Hepatocyte (in vitro differentiated cells): ENCODE results near the gene XPO6. TPM values are rescaled to one million over a fixed set of nuclear protein-coding genes. Genes with fewer than 3 reads are reported as not detected.

ENCODE experiments used
- DNase-seq: peaks from one replicate; pipeline ENCODE4 v3.0.0-alpha.2; 2016; ENCODE audit warnings: low spot score
- H2AFZ ChIP-seq: fragments of 200-600 bp; sonication (generic); 2 replicates; pipeline ENCODE4 v1.6.0; 2016; ENCODE audit warnings: antibody characterized with exemption, mild to moderate bottlenecking
- H3K27ac ChIP-seq: fragments of 200-600 bp; sonication (generic); 2 replicates; pipeline ENCODE4 v1.5.1; 2016; ENCODE audit warnings: mild to moderate bottlenecking
- H3K27me3 ChIP-seq: fragments of 200-600 bp; sonication (generic); 2 replicates; pipeline ENCODE4 v1.6.1; 2016
- H3K36me3 ChIP-seq: fragments of 200-600 bp; sonication (generic); replicated peaks from 2 replicates; pipeline ENCODE4 v1.5.1; 2016; ENCODE audit warnings: low read depth; ENCODE audit not compliant: insufficient read depth
- H3K4me1 ChIP-seq: fragments of 200-600 bp; sonication (generic); 2 replicates; pipeline ENCODE4 v1.5.1; 2016; ENCODE audit warnings: mild to moderate bottlenecking, moderate library complexity; ENCODE audit not compliant: insufficient read depth
- H3K4me2 ChIP-seq: fragments of 200-600 bp; sonication (generic); 2 replicates; pipeline ENCODE4 v1.6.0; 2016
- H3K4me3 ChIP-seq: fragments of 200-600 bp; sonication (generic); 2 replicates; pipeline ENCODE4 v1.5.1; 2016; ENCODE audit warnings: mild to moderate bottlenecking
- H3K79me2 ChIP-seq: fragments of 200-600 bp; sonication (generic); 2 replicates; pipeline ENCODE4 v1.6.0; 2017; ENCODE audit warnings: mild to moderate bottlenecking
- H3K9me2 ChIP-seq: fragments of 200-600 bp; sonication (generic); replicated peaks from 2 replicates; pipeline ENCODE4 v1.6.0; 2017; ENCODE audit warnings: mild to moderate bottlenecking; ENCODE audit not compliant: insufficient read depth
- H3K9me3 ChIP-seq: fragments of 200-600 bp; sonication (generic); 2 replicates; pipeline ENCODE4 v1.5.1; 2016; ENCODE audit warnings: low read depth, mild to moderate bottlenecking
- H4K20me1 ChIP-seq: fragments of 200-600 bp; sonication (generic); 2 replicates; pipeline ENCODE4 v1.6.0; 2016; ENCODE audit warnings: mild to moderate bottlenecking; ENCODE audit not compliant: insufficient read depth, poor library complexity, severe bottlenecking
- CTCF ChIP-seq: fragments of 200-600 bp; sonication (generic); IDR thresholded peaks from 2 replicates; pipeline ENCODE4 v1.5.1; 2016; ENCODE audit warnings: antibody characterized with exemption, mild to moderate bottlenecking; ENCODE audit not compliant: poor library complexity
- EZH2 ChIP-seq: fragments of 200-600 bp; sonication (generic); IDR thresholded peaks from 2 replicates; pipeline ENCODE4 v1.6.1; 2016; ENCODE audit warnings: antibody characterized with exemption, mild to moderate bottlenecking, borderline replicate concordance
- EZH2phosphoT487 ChIP-seq: fragments of 200-600 bp; sonication (generic); IDR thresholded peaks from one replicate; pipeline ENCODE4 v1.6.1; 2018; ENCODE audit warnings: antibody characterized with exemption, mild to moderate bottlenecking, low read depth, moderate library complexity; ENCODE audit not compliant: unreplicated experiment, severe bottlenecking
- WGBS: methylation state at CpG from one replicate; pipeline ENCODE4 v1.1.6; 2016; ENCODE audit warnings: low lambda C conversion rate; ENCODE audit errors: missing lambda C conversion rate; 5-methylcytosine and 5-hydroxymethylcytosine counted together
- polyA plus RNA-seq: library from polyadenylated mRNA; unstranded; fragments of >200 nt; fragmentation: Nextera tagmentation; extraction: Ambion mirVana; gene quantifications from 2 replicates; pipeline ENCODE4 v1.2.1, GENCODE V29; 2016
- total RNA-seq: library from RNA; depleted of rRNA; stranded (reverse); fragments of >200 nt; gene quantifications from 2 replicates; pipeline ENCODE4 v1.2.3, GENCODE V29; 2014

XPO6 gene
- total and polyA plus RNA-seq, 2 experiments from 2014 or later: 39.8 to 111 TPM

- no peak for TF ChIP-seq EZH2phosphoT487
- TF ChIP-seq CTCF: no peak
- TF ChIP-seq EZH2: no peak
- 79% methylated on average over 7 of the region's 7 CpGs for WGBS
- Histone ChIP-seq H3K9me2 (no peaks in the 10 kb centered on the region), H3K27ac (no peak overlapping the region), H4K20me1 (no peaks in the 10 kb centered on the region), H3K36me3 (peaks cover 6% of the 10 kb centered on the region), H3K79me2 (peaks cover 3% of the 10 kb centered on the region), H3K4me1 (no peaks in the 10 kb centered on the region), H2AFZ (no peak overlapping the region), H3K27me3 (no peaks in the 10 kb centered on the region), H3K4me3 (no peak overlapping the region), H3K4me2 (no peak overlapping the region), H3K9me3 (no peaks in the 10 kb centered on the region)
- DNase-seq: no peak
Measured at GRCh38 chr16:28151180-28151579, 60.6 kb downstream of the XPO6 start.

GRCh38 chr16:28149011-28149888, 62.5 kb downstream of the XPO6 start:
- no peaks in the 10 kb centered on the region for H3K27me3 ChIP-seq
- peaks cover 6% of the 10 kb centered on the region for H3K36me3 ChIP-seq
- H3K27ac ChIP-seq: no peak overlapping the region
- TF ChIP-seq CTCF: no peak
- TF ChIP-seq EZH2phosphoT487: no peak
- TF ChIP-seq EZH2: no peak
- no peak overlapping the region for H2AFZ ChIP-seq
- H3K79me2 ChIP-seq: peaks cover 3% of the 10 kb centered on the region
- H3K9me3 ChIP-seq: no peaks in the 10 kb centered on the region
- WGBS: 95% methylated on average over 10 of the region's 12 CpGs
- no peaks in the 10 kb centered on the region for H4K20me1 ChIP-seq
- no peak for DNase-seq
- H3K4me2 ChIP-seq: no peak overlapping the region
- no peaks in the 10 kb centered on the region for H3K9me2 ChIP-seq
- no peaks in the 10 kb centered on the region for H3K4me1 ChIP-seq
- no peak overlapping the region for H3K4me3 ChIP-seq

DNA sequence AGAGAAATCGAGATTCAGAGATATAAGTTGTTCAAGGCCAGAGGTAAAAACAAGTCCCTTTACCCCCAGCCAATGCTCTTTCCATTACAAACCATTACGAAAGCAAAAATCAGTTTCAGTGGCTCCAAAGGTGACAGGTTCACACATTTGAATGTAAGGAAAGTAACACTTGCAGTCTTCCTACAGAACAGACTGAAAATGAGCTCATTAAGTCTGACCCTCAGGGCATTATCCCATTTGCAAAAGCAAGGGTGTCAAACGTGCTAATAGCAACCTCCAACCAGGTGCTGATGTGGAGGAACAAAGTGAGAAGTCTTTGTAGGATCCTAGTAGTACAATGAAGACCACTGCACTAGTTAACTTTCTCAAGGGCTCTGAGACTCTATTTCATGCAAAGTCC, 65.2 kb downstream of the XPO6 start:
- Histone ChIP-seq H3K27ac (no peak overlapping the region), H3K4me2 (no peak overlapping the region), H3K9me3 (no peaks in the 10 kb centered on the region), H3K79me2 (no peaks in the 10 kb centered on the region), H3K36me3 (peaks cover 5% of the 10 kb centered on the region), H3K4me1 (no peaks in the 10 kb centered on the region), H3K9me2 (no peaks in the 10 kb centered on the region), H3K27me3 (no peaks in the 10 kb centered on the region), H3K4me3 (no peak overlapping the region), H4K20me1 (no peaks in the 10 kb centered on the region), H2AFZ (no peak overlapping the region)
- no peak for DNase-seq
- 88% methylated on average over 3 of the region's 3 CpGs for WGBS
- TF ChIP-seq EZH2 (no peak), CTCF (no peak), EZH2phosphoT487 (no peak)
